GM18499 (cell line): ENCODE results near the gene GAD1.

ENCODE experiments used
- ATAC-seq: cut with Tn5 transposase; IDR thresholded peaks from one replicate; pipeline ENCODE4 v1.9.1; 2021; ENCODE audit warnings: moderate number of reproducible peaks; ENCODE audit not compliant: insufficient read depth, unreplicated experiment

GAD1 gene

GRCh38 chr2:170817093-170818035 is 677 bp downstream of the GAD1 start:
- ATAC-seq, result no peak

GRCh38 chr2:170818036-170818751 is 1.5 kb downstream of the GAD1 start:
- no peak for ATAC-seq

DNA sequence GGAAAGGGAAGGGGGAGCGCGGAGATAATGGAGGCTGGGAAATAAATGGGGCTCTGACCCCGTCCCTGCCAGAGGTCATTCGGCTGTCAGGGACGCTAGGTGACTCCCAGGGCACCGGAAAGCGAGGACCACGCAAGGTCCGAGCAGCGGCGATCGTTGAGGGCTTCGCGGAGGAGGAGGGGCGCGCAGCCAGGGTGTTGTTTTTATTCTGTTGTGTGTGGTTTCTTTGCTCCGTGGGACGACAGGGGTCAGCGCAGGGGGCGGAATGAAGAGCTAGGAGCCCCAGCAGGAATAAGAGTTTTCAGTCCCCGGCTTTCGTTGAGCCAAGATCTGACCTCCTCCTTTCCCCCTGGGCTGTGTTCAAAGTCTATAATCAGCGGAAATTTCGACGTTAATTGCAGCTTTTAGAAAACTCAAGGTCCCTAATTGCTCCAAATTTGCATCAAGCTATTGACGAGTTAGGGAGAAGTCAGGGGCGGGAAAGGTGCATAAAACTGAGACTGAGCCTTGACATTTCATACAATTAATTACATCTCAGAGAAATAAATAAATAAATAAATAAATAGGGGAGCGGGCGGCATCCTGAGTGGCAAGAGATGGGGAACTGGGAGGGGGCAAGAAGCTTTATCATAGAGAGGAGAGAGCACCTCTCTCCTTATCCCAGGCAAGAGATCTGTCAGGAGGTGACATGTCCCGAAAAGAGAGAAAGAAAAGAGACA is 2.2 kb downstream of the GAD1 start:
- ATAC-seq, result no peak

DNA sequence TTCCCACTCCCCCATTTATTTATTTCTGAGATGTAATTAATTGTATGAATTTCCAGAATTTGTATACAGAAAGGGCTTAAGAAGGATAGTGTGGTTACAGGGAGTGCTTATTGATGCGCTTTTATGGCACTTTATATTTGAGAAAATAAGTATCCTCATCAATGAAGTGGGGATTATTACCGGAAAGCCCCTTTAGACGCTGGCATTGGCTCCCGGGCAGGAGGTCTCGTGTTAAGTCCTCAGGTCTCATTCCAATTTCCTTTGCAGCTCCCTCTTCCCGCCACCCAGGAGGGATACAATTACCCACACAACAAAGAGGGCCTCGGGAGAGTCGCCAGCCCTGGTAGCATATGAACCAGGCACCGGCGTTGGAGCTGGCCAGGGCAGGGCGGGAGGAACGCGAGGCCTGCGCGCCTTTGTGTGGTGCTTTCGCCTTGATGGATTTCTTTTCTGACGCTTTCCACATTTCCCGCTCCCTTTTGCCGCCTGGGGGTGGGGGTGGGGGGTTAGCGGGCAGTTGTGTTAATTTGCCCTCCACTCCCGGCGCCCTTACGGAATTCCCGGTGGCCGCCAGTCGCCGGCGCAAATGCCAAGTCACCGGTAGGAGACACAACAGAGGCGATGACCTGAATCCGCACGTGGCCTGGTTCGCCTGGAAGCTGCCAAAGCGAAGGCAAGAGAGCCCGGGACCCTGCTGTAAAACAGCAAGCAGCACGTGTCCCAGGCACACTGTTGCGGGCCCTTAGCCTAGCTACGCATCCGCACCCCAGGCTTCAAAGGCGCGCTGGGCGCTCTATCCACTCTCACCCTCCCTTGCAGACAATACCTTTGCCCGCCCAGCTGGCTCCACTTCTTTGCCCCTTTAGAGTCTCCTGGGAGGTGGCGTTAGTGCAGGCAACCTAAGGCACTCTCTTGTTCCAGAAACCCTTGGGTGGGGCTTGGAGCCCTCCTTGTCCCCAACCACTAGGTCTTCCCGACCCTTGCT is 3.3 kb downstream of the GAD1 start:
- ATAC-seq, result no peak

- ATAC-seq, result no peak
These were observed 4.3 kb downstream of the GAD1 start for GRCh38 chr2:170820757-170821530.

- no peak for ATAC-seq
These were observed 5.0 kb downstream of the GAD1 start for GRCh38 chr2:170821531-170822289.

- no peak for ATAC-seq
These were observed 5.8 kb downstream of the GAD1 start for GRCh38 chr2:170822290-170823087.

DNA sequence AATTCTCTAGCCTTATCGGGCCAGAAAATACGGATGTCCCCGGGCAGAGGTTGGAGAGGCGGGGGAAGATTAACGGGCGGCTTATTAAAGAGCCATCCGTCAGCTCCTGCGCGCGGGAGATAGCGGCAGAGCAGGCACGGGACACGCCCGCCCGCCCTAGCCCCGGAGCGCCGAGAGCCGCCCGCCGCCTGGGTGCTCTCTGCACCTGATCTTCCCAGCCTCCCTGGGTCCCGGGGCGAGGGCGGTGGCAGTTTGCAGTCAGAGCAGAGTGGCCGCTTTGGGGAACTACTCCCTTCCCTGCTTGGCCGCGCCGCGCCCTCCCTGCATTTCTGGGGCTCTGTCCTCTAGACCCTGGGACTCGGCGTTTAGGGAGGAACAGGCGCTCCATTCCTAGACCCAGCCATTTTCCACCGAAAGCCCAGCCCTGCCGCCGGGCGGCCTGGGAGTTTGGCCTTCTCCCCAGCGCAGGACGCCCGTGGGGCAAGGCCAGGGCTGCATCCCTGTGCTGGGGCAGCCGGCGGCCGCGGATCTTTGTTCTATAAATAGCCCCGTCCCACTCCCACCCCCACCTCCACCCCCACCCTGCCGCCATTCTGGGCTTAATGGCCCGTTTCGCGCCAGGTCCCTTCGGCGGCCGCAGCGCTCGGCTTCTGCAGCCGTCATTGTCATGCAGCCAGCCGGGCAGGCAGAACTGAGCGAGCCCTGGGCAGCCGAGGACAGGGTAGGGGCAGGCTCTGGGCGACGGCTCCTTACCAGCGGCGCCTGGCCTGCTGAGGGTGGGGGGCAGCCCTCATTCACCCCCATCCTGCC is 6.6 kb downstream of the GAD1 start:
- no peak for ATAC-seq

DNA sequence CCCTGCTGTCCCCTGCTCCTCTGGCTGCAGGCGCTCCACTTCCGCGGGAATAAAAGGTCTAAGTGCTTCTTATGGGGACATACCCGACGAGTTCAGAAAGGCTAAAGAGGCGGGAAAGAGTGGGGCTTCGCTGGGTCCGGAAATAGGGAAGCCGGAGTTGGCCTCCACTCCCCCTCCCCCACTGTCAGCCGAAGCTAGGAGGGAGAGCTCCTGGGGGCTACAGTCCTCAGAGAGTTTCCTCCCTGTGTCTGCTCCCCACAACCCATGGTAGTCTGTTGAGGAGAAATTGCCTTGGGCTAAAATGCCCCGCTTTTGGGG is 7.2 kb downstream of the GAD1 start:
- ATAC-seq, result no peak

DNA sequence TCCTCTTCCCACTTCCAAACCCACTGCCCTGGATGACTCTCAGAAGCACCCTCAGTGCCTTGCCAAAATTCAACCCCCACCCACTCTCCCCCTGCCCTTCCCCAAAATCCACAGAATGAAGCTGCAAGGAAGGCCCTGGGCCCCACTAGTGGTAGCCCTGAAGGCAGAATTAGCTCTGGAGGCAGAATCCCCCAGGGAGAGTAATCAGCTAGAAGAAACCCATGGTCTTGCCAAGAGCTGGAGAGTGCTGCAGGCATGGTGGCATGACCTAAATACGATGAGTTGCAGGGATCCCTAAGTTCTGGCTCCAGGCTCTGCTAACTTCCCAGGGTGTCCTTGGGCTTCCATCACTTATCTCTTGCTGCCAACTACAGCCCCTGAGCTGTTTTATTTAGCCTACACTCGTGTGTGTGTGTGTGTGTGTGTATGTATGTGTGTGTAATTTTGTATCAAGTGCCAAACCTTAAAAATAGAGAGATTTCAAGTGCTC is 7.9 kb downstream of the GAD1 start:
- no peak for ATAC-seq

- no peak for ATAC-seq
These were observed 11.3 kb downstream of the GAD1 start for GRCh38 chr2:170827841-170828532.

DNA sequence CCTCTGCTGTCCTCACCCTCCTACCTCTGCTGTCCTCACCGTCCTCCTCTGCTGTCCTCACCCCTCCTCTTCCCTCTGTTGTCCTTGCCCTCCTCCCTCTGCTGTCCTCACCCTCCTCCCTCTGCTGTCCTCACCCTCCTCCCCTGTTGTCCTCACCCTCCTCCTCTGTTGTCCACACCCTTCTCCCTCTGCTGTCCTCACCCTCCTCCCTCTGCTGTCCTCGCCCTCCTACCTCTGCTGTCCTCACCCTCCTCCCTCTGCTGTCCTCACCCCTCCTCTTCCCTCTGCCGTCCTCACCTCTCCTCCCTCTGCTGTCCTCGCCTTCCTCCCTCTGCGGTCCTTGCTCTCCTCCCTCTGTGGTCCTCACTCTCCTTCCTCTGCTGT is 11.8 kb downstream of the GAD1 start:
- ATAC-seq, result no peak

DNA sequence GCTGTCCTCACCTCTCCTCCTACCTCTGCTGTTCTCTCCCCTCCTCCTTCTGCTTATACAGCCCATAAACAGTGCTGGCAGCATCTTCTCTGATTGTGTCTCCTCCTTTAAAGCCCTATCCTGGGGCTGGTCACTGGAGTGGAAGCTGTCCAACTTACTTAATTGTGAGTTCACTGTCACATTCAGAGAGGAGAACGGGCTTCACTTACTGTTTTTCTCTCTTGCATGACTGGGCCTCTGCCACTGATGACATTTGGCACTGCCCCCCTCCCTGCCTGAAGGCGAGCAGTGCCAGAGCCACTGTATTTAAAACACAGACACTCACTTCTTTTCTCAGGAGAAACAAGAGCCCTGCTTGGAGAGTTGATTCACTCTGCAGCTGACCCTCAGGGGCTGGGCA is 12.3 kb downstream of the GAD1 start:
- ATAC-seq, result no peak

- no peak for ATAC-seq
These were observed 13.5 kb downstream of the GAD1 start for GRCh38 chr2:170830166-170830565.

GRCh38 chr2:170831115-170831514 is 14.4 kb downstream of the GAD1 start:
- ATAC-seq, result no peak

DNA sequence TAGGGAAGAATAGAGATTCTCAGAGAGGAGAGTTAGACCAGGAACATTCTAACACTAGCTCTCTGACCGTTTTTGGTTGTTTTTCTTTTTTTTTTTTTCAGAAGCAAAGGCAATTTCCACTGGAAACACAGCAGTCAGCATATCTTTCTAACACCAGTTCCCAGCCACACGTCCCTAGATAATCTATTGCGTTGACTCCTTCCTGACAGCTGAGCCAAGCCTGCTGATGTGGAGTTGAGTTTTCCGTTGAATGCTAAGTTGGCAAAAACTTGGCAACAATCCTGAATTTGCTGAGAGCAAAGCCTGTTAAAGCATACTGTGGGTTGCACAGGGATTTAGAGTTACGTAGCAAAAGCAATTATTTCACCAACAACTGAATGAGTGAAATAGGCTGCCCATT is 19.3 kb downstream of the GAD1 start:
- ATAC-seq, result no peak
